ENCODE measurements around the gene CPAMD8.

The CPAMD8 gene

DNA sequence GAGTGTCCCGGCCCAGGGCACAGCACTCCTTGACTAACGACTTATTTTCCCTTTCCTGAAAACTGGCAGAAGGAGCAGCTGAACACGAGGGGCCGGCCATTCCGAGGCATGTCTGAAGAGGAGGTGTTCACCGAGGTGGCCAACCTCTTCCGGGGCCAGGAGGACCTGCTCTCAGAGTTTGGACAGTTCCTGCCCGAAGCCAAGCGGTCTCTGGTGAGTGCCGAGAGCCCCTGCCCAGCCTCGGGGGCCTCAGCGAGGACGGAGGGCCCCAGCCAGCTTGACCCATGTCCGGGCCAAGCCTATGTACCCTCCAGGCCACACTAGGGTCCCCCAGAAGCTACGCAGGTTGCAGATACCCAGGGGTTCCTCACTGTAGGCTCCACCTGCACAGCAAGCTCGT, 179.7 kb downstream of the CPAMD8 start:
- Histone ChIP-seq H3K79me2 (ENCODE audit: insufficient read depth, low read depth) (no peaks in the 10 kb centered on the region), H3K4me2 (no peak overlapping the region), H3K27ac (no peak overlapping the region), H4K20me1 (ENCODE audit: insufficient read depth) (no peaks in the 10 kb centered on the region), H2AFZ (ENCODE audit: low read depth) (no peak overlapping the region), H3K27me3 (ENCODE audit: insufficient read depth, low read depth) (no peaks in the 10 kb centered on the region), H3K4me3 (IDR thresholded peaks at IDR 0.05; ENCODE audit: insufficient read depth, low read depth, low read length) (no peak overlapping the region), H3K9ac (no peak overlapping the region), H3K4me1 (ENCODE audit: low read depth, poor library complexity, severe bottlenecking) (no peaks in the 10 kb centered on the region), H3K36me3 (ENCODE audit: insufficient read depth) (no peaks in the 10 kb centered on the region; the same call in 1 of the 2 replicates)
- TF ChIP-seq, protein P1, sequence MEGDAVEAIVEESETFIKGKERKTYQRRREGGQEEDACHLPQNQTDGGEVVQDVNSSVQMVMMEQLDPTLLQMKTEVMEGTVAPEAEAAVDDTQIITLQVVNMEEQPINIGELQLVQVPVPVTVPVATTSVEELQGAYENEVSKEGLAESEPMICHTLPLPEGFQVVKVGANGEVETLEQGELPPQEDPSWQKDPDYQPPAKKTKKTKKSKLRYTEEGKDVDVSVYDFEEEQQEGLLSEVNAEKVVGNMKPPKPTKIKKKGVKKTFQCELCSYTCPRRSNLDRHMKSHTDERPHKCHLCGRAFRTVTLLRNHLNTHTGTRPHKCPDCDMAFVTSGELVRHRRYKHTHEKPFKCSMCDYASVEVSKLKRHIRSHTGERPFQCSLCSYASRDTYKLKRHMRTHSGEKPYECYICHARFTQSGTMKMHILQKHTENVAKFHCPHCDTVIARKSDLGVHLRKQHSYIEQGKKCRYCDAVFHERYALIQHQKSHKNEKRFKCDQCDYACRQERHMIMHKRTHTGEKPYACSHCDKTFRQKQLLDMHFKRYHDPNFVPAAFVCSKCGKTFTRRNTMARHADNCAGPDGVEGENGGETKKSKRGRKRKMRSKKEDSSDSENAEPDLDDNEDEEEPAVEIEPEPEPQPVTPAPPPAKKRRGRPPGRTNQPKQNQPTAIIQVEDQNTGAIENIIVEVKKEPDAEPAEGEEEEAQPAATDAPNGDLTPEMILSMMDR (conservative IDR thresholded peaks at IDR 0.05; ENCODE audit: low read depth, low read length) = no peak
